ENCODE data around the gene UTP11.
"Not testable (repeated sequence)": the region's sequence is repeated elsewhere in the genome, so short reads cannot be mapped to it uniquely, and the experiment has no call there.

The UTP11 gene, protein sequence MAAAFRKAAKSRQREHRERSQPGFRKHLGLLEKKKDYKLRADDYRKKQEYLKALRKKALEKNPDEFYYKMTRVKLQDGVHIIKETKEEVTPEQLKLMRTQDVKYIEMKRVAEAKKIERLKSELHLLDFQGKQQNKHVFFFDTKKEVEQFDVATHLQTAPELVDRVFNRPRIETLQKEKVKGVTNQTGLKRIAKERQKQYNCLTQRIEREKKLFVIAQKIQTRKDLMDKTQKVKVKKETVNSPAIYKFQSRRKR

DNA sequence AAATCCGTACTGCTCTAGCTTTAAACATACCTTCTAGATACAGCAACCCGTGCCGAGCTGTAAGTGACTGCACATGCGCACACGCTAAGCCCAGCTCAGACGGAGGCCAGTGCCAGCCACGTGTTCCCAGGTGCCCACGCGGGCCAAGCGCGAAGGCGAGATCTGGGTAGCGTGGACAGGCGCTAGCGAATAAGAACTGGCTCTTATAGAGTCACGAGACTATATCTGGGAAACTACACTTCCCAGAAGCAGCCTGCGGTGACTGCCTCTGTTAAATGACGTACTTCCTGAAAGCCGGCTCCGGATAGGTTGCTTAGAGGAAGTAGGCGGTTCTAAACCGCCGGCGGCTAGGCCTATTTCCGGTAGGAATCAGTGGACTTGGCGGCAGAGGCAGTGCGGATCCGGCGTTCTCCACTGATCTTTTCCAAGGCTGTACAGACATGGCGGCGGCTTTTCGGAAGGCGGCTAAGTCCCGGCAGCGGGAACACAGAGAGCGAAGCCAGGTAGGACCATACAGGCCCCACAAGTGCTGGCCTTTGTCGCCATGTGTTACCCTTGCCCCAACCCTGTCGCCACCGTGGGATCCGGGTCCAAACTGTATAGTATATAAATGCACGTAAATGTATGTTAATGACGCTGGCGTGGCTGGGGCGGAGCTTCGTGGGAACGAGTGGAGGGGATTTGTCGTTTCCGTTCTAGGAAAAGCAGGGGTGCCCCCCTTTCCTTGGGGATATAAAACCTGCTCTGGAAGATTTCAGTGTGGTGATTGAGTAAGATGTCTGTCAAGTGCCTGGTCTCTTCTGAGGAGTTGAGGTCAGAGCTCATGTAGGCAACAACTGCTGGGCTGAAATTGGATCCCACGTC is at the start of gene UTP11:
Gene UTP11 (plus strand): TSS at position 372 of the 864 bp plus-strand sequence. CDS start 69 bp downstream, at position 441.
- DNase-seq = peak; percentile 99

DNA sequence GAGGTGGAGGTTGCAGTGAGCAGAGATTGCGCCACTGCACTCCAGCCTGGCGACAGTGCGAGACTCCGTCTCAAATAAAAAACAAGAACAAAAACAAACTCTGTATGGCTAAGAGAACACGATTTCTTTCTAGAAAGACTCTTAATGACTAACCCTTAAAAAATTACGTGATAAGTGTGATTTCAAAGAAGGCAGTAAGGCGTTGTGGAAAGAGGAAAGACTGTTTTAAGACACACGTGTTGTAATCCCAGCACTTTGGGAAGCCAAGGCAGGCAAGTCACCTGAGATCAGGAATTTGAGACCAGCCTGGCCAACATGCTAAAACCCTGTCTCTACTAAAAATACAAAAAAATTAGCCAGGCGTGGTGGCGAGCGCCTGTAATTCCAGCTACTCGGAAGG is 48.4 kb upstream of the UTP11 start:
- not testable (repeated sequence) for DNase-seq

DNA sequence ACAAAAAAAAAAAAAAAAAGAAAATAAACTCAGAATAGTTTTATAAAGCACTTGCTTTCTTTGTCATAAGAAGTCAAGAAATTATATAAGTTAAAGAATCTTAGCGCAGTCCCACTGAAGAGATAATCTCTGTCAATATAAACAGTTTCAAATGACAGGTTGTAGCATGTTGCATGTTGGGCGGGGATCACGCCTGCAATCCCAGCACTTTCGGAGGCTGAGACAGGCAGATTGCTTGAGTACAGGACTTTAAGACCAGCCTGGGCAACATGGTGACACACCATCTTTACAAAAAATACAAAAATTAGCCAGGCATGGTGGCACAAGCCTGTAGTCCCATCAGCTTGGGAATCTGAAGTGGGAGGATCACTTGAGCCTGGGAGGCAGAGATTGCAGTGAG is 47.2 kb upstream of the UTP11 start:
- DNase-seq = no peak

DNA sequence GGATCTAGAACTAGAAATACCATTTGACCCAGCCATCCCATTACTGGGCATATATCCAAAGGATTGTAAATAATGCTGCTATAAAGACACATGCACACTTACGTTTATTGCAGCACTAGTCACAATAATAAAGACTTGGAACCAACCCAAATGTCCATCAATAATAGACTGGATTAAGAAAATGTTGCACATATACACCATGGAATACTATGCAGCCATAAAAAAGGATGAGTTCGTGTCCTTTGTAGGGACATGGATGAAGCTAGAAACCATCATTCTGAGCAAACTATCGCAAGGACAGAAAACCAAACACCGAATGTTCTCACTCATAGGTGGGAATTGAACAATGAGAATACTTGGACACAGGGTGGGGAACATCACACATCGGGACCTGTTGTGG is 38.9 kb upstream of the UTP11 start:
- DNase-seq = not testable (repeated sequence)

DNA sequence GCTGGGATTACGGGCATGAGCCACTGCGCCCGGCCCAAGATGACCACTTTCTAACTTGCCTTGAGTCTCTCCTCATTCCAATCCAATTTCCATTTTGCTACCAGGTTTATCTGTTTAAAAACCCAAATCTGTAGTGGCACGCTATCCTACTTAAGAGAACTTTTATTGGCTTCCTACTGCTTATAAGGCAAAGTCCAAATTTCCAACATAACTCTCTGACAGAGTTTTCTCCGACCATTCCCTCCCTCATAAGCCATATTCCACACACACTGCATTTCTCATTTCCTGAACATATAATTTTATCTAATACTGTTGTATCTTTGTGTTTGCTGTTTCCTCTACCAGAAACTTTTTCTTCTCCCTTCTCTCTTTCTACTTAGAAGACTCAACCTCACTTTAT is 38.0 kb upstream of the UTP11 start:
- no peak for DNase-seq

DNA sequence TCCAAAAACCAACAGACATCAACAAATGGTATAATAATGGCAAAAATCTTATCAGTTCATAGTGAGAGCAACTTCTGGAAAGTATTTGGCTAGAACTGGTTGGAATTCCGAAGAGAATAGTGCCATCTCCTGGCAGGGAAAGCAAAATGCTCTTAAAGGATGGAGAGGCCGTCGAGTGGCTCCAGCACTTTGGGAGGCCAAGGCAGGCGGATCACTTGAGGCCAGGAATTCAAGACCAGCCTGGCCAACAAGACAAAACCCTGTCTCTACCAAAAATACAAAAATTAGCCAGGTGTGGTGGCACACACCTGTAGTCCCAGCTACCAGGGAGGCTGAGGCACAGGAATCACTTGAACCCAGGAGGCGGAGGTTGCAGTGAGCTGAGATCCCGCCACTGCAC is 37.5 kb upstream of the UTP11 start:
- peak; percentile 53 for DNase-seq

DNA sequence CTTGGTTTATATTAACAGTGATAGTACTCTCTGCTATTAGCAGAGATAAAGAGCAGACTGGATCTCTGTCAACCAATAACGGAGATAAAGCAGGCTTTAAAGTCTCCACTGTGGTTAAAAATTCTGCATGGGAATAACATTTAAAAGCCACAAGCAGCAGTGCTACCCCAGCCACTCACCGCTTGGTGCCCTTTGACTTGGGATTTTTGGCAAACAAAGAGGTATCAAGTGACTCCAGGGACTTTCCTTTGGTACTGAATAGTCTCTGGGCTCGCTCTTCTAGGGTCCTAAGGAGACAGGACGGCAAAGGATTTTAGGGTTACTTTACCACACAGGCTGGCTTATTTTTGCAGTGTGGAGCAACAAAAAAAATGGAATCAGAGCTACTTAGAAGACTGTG is 34.0 kb upstream of the UTP11 start:
- DNase-seq = no peak

DNA sequence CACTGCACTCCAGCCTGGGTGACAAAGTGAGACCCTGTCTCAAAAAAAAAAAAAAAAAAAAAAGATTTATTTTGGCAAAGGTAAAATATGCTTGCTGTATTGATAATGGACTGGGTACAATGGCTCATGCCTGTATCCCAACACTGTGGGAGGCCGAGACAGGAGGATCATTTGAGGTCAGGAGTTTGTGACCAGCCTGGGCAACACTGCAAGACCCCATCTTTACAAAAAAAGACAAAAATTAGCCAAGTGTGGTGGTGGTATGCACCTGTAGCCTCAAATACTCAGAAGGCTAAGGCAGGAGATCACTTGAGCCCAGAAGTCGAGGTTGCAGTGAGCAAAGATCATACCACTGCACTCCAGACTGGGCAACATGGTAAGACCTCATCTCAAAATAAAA is 29.0 kb upstream of the UTP11 start:
- no peak for DNase-seq

DNA sequence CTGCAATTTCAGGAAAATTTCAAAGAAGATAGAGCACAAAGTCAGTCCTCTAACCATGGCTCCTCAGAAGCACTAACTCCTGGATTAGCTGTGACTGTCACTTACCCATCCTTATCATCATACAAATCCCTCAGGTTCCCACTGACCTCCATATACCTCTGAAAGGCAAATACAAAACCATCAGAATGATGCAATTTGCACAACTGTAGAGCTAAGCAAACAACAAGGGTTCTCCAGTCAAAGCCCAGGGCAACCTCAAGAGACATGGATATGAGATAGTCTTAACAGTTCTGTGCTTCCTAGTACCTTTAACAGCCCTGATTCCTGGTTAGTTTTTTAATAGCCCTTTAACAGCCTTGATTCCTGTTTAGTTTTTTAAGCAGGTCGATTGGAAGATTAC is 24.9 kb upstream of the UTP11 start:
- DNase-seq = no peak

DNA sequence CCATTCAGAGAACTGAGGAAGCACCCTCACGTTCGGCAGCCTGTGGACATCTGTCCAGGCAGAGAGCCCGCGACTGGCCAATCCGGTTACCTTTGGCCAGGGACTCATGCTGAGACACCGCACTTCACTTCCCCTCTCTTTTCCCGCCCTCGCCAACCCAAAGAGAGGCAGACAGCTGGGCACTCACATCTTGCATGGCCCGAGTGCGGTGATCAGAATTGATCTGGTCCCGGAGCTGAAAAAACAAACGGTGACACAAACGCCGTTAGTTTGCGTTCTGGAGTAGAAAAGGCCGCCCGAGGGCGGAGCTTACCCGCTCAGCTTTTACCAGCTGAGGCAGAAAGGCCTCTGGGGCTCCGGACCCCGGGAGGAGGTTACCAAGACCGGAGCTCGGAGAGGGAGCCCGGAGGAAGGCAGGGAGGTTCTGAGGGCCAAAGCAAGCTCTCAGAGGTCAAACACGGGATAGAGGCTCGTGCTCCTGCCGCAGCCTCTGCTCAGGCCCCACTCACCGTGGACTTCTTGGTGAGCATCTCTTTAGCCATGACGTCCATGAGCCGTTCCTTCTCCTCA is 23.1 kb upstream of the UTP11 start:
- DNase-seq = no peak

DNA sequence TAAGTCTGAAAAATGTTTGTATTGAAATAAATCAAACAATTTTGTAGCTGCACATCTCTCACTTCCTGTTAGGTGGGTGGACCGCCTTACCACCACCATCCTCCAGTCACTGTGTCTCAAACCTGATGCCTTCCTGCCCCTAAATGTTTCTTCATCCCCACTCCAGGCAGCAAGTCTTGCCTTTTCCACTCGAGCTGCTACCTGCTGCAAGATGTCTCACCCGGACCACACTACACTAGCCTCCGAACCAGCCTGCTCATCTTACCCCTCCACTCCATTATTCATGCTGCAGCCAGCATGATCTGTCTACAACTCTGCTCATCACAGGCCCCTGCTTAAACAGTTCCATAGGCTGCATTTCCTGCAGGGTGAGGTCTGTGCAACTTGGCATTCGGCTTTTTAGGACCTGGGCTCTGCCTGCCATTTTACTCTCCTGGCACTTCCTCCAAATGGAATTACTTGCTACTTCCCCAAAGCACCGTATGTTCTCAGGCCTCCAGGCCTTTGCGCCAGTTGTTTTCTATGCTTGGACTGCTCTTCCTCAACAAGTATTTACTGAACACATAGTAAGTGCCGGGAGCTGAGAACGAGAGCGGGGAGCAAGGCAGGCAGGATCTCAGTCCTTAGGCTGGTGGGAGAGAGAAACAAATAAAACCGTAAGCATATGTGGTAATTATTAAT is 17.5 kb upstream of the UTP11 start:
- DNase-seq = no peak

DNA sequence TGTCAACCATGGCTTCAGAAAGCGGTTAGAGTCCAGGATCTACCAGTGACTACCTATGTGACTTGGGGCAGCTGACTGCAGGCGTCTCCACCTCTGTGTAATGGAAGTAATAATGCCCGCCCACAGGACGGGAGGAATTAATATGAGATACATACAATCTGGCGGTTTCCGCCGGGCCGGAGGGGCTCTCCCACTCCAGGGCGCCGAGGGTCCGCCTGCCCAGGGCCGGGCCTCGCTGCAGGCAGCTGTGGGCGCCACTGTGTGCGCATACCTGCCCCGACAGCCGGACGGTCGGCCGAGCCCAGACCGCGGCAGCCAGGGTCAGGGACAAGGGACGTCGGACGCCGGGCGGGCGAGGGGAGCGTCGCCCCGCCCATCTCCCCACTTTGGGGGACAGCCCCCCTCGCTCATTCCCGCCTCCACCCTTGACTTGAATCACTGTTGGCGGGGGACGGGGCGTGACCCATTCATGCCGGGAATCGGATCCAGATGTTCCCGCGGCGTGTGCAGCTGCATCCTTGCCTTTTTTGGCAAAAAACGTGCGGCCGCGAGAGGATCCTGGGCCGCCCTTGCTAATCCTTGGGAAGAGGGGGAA is 16.7 kb upstream of the UTP11 start:
- peak; percentile 98 for DNase-seq

DNA sequence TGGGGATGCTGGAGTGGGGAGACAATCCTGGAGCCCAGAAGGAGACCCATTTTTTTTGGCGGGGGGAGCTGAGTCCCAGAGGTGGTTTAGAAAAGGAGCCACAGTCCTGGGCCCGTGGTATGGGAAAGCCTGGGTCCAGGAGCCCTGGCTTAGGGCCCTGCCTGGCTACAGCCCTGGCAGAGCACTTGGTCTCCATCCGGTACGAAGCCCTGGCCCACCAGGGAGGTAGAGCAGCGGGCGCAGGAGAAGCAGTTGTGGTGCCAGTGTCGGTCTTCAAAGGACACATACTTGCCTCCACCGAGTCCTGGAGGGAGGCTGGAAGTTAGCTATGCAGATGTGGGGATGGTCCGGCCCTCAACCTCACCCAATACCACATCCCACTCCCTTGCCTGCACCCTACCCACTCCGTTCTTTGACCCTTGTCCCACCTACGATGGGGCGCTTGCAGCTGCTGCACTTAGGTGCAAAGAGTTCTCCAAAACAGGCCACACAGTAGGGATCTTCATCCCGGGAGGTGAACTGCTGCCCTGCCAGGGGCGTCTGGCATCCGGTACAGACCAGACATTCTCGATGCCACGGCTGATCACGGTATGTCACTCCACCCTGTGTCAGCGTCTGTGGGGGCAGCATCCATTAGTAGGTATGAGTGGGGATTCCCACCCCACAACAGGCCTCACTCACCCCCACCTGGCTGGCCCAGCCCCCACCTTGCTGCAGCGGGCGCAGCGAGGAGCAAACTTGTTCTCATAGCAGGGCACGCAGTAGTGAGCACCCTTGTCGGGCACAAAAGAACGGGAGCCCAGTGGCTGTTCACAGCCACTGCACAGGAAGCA is 15.1 kb upstream of the UTP11 start:
- no peak for DNase-seq

DNA sequence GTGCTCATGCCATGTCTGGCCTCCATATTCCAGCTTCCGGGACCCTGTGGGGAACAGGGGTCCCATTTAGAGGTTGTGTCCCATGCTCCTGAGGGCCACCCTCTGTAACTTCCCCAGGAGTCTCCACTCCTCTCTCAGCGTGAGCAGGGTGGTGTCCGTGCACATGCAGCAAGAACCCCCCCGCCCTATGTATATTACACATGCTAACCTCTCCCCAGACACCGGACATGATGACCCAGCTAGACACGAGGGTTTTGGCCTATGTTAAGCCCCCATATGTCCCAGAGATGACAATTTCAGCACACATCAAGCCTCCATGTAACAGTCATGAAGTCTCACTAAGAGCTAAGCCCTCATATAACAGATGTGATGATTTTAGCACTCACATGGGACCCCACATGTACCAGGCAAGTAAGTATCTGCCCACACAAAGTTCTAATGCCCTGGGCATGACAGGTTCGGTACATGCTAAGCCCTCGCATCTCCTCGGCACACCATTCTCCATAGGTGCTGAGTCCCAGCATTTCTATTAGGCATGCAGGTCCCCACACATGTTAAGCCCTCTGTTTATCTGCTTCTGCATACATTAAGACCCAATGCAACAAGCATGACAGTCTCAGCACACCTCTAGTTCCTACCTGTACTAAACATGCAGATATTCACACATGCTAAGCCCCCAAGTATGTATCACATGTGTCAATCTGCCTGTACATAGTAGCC is 14.3 kb upstream of the UTP11 start:
- DNase-seq = no peak

DNA sequence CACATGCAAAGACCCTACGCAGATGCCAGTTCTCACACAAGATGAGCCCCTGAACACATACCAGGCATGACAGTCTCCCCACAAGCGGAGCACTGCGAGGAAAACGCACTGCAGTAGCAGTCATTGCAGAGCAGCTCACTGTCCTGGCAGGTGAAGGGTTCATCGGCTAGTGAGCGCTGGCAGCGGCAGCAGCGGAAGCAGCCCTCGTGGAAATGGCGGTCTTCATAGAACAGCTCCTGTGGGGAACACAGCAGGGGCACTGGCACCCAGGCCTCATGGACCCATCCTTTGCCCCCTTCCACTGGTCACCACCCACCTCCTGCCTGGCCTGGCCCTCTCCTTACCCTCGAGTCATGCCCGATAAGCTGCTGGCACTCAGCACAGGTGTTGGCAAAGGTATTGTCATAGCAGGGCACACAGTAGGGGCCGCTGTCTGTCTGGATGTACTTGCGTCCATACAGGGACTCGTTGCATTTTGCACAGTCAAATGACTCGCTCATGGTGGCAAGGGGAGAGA is 13.6 kb upstream of the UTP11 start:
- no peak for DNase-seq

DNA sequence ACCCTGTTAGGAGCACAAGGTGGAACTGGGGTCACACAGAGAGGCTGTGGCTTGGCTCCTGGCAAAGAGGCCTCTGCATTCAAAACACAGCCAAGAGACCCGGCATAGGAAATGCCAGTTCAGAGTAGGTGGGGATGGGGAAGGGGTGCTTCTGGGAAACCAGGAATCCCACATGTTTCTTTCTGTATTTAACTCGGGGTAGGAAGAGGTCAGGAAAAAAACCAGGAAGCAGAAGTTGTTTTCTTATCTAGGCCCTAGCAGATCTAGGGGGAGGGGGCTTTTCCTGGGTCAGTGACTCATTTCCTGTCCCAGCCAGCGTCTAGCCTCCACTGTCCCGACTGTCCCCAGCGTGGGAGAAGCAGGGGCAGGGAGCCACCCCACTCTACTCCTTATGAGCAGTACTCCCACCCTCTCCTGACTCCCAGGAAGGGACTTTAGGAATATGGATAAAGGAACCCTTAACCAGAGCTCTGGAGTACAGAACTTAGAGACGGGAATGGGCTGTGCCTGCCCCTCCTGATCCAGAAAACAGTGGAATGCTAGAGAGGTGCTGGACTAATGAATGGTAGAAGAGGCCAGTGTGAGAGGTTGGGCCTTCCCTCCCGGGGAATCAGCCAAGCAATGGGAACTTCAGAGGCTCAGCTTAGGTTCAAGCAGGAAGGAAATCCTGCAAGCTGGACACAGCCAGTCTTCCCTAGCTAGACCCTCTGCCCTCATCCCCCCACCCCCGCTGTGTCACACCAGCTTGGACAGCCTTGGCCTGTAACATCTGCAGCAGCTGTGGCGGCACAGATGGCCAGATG is 12.9 kb upstream of the UTP11 start:
- peak; percentile 73 for DNase-seq

DNA sequence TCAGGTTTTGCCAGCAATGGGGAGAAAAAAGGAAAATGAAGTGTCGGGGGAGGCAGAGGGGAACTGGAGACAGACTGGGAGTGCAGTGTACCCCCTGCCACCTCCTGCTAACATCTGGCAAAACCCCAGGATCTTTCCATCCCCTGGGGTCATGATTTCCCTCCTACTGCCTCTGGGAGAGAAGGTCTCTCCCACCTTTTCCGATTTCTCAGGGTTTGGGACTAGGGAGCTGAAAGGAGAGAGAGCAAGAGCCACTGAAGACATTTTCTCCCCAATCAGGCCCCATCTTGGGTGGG is 12.4 kb upstream of the UTP11 start:
- no peak for DNase-seq

DNA sequence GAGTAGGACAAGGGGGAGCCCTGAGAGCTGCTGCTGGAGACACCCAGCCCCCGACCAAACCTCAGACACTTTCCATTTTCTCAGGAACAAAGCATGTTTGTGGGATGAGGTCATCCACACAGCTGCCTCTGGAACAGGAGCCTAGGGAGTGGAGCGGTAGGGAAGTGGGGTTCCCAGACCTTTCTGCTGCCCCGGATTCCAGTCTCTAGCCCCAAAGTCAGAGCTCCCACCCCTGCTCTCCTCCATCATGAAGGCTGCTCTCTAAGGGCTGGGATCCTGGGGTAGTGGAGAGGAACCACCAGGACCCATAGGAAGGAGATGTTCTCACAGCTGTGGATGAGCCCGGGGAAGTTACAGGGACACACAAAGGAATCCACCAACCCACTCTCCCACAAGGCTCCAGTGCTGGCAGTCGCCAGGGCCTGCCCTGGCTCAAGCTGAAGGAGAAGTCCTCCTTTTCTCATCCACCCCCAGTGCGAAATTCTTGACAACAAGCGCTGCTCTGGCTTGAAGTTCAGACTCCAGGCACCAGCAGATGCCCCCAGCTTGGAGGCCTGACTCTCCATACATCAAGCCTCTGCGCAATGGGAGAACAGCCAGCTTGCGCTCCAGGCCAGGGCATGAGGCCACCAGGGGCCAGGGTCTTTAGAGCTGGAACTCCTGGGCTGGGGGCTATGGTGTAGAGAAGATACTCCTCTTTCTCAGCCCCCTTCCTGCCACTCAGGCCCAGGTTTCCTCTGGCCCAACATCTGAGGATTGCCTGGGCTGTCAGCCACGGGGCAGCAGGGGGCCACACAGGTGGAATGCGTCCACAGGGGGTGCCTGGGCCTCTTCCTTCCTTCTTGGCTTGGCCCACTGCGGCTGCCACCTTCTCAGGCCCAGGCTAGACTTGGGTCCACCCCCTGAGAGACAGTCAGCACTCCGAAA is 11.7 kb upstream of the UTP11 start:
- DNase-seq = peak; percentile 89
